Fibroblast of lung (primary cell): ENCODE data around the gene APOLD1. TPM values are rescaled to one million over a fixed set of nuclear protein-coding genes. Genes with fewer than 3 reads are reported as not detected.

ENCODE experiments used
- DNase-seq, 2 donors: peaks; one replicate each; pipeline versions ENCODE4 v3.0.0 to v3.0.0-alpha.2; 2010; ENCODE audit warnings: low read depth in 2 of 2
- H2AFZ ChIP-seq: 2 replicates; pipeline ENCODE4 v1.5.1; 2012; ENCODE audit warnings: low read length, control low read depth, inconsistent platforms
- H3K27ac ChIP-seq: 2 replicates; pipeline ENCODE4 v1.5.1; 2011; ENCODE audit warnings: low read length, control low read depth; ENCODE audit not compliant: insufficient read depth
- H3K27me3 ChIP-seq: 2 replicates; pipeline ENCODE4 v1.5.1; 2011; ENCODE audit warnings: mild to moderate bottlenecking, low read length; ENCODE audit not compliant: control insufficient read depth, insufficient read depth
- H3K36me3 ChIP-seq: 2 replicates; pipeline ENCODE4 v1.5.1; 2011; ENCODE audit warnings: low read length; ENCODE audit not compliant: control insufficient read depth, insufficient read depth
- H3K4me1 ChIP-seq: 2 replicates; pipeline ENCODE4 v1.5.1; 2011; ENCODE audit warnings: low read length; ENCODE audit not compliant: control insufficient read depth, insufficient read depth; ENCODE audit errors: extremely low read depth
- H3K4me2 ChIP-seq: 2 replicates; pipeline ENCODE4 v1.5.1; 2011; ENCODE audit warnings: low read length, control low read depth; ENCODE audit not compliant: insufficient read depth; ENCODE audit errors: extremely low read depth
- H3K4me3 ChIP-seq, 4 experiments: fragments of 200-600 bp in 1 of 4; sonication (generic) in 1 of 4; replicated peaks in 1 of 4; 2 replicates each; pipeline ENCODE4 v1.5.1; 2011 to 2016; ENCODE audit warnings: low read length in 4 of 4, low read depth in 3 of 4, mild to moderate bottlenecking in 3 of 4, control low read depth in 2 of 4, inconsistent platforms in 1 of 4, mixed read lengths in 1 of 4; ENCODE audit not compliant: insufficient read depth in 1 of 4; ENCODE audit errors: control extremely low read depth in 1 of 4
- H3K79me2 ChIP-seq: 2 replicates; pipeline ENCODE4 v1.5.1; 2012; ENCODE audit warnings: mild to moderate bottlenecking, low read length, inconsistent platforms; ENCODE audit not compliant: control insufficient read depth, insufficient read depth
- H3K9ac ChIP-seq: 2 replicates; pipeline ENCODE4 v1.5.1; 2011; ENCODE audit warnings: mild to moderate bottlenecking, low read length, control low read depth; ENCODE audit not compliant: insufficient read depth
- H3K9me3 ChIP-seq: 2 replicates; pipeline ENCODE4 v1.5.1; 2012; ENCODE audit warnings: low read depth, low read length; ENCODE audit not compliant: control insufficient read depth, insufficient read depth
- H4K20me1 ChIP-seq: 2 replicates; pipeline ENCODE4 v1.5.1; 2011; ENCODE audit warnings: low read length; ENCODE audit not compliant: control insufficient read depth, insufficient read depth; ENCODE audit errors: extremely low read depth
- CTCF ChIP-seq, 2 donors: IDR thresholded peaks in 1 of 2; conservative IDR thresholded peaks in 1 of 2; 1 replicate in 1 of 2; 2 replicates in 1 of 2; pipeline ENCODE4 v1.5.1; 2011 to 2012; ENCODE audit warnings: low read length in 2 of 2, control low read depth in 1 of 2, inconsistent platforms in 1 of 2, low read depth in 1 of 2, mild to moderate bottlenecking in 1 of 2
- EZH2 ChIP-seq: IDR thresholded peaks from 2 replicates; pipeline ENCODE4 v1.5.1; 2012; ENCODE audit warnings: low read length, control low read depth, mild to moderate bottlenecking; ENCODE audit errors: missing control alignments
- polyA plus RNA-seq, 2 donors: library from polyadenylated mRNA; depleted of rRNA in 1 of 2; stranded (reverse) in 1 of 2; unstranded in 1 of 2; fragments of >200 nt; gene quantifications; 2 replicates each; pipeline ENCODE4 v1.2.1, GENCODE V29; 2011 to 2012; ENCODE audit warnings: missing spikeins in 1 of 2
- total RNA-seq: library from RNA; depleted of rRNA; stranded (reverse); fragments of >200 nt; gene quantifications from 2 replicates; pipeline ENCODE4 v1.2.1, GENCODE V29; 2014

APOLD1 gene
- total and polyA plus RNA-seq, 2 donors (not counting 1 experiment from before 2014, with no cell fraction given): 3.1 to 3.2 TPM

- Histone ChIP-seq H3K36me3 (no peaks in the 10 kb centered on the region), H3K79me2 (peaks cover 21% of the 10 kb centered on the region), H3K27me3 (no peaks in the 10 kb centered on the region), H3K4me1 (no peaks in the 10 kb centered on the region), H3K27ac (peak overlapping the region; percentile 43), H4K20me1 (no peaks in the 10 kb centered on the region), H3K4me3 (peak overlapping the region in 1 of 4 experiments; percentile 14), H3K4me2 (peak overlapping the region; percentile 79), H3K9me3 (no peaks in the 10 kb centered on the region), H3K9ac (no peak overlapping the region), H2AFZ (peak overlapping the region; percentile 66)
- DNase-seq: no peak
- no peak for TF ChIP-seq CTCF (conservative IDR thresholded peaks at IDR 0.05 in 1 of 2, IDR thresholded peaks at IDR 0.05 in 1 of 2; ENCODE audit: low read depth in 1 of 2, low read length in 2 of 2)
- TF ChIP-seq EZH2: no peak
These were observed 43.8 kb upstream of the APOLD1 start for GRCh38 chr12:12741660-12742059.

GRCh38 chr12:12744546-12745305, 40.7 kb upstream of the APOLD1 start:
- Histone ChIP-seq H3K9ac (no peak overlapping the region), H3K27me3 (no peaks in the 10 kb centered on the region), H3K27ac (no peak overlapping the region), H3K4me2 (no peak overlapping the region), H3K36me3 (no peaks in the 10 kb centered on the region), H3K4me3 (no peak overlapping the region), H3K4me1 (peaks cover 4% of the 10 kb centered on the region), H3K79me2 (peaks cover 6% of the 10 kb centered on the region), H2AFZ (no peak overlapping the region), H4K20me1 (no peaks in the 10 kb centered on the region), H3K9me3 (no peaks in the 10 kb centered on the region)
- TF ChIP-seq EZH2 (no peak), CTCF (conservative IDR thresholded peaks at IDR 0.05 in 1 of 2, IDR thresholded peaks at IDR 0.05 in 1 of 2; ENCODE audit: low read depth in 1 of 2, low read length in 2 of 2) (no peak)
- DNase-seq: no peak

GRCh38 chr12:12745576-12746211, 39.8 kb upstream of the APOLD1 start:
- peak in 1 of 2 donors; percentile 59 for DNase-seq
- Histone ChIP-seq H3K4me3 (no peak overlapping the region), H3K9me3 (no peaks in the 10 kb centered on the region), H3K27ac (no peak overlapping the region), H3K27me3 (no peaks in the 10 kb centered on the region), H4K20me1 (no peaks in the 10 kb centered on the region), H2AFZ (no peak overlapping the region), H3K9ac (no peak overlapping the region), H3K4me2 (no peak overlapping the region), H3K36me3 (no peaks in the 10 kb centered on the region), H3K4me1 (peaks cover 4% of the 10 kb centered on the region), H3K79me2 (peaks cover 3% of the 10 kb centered on the region)
- TF ChIP-seq EZH2: no peak
- no peak for TF ChIP-seq CTCF (conservative IDR thresholded peaks at IDR 0.05 in 1 of 2, IDR thresholded peaks at IDR 0.05 in 1 of 2; ENCODE audit: low read depth in 1 of 2, low read length in 2 of 2)
